PC-3 (cell line): ENCODE data around the gene TMED6. TPM values are rescaled to one million over a fixed set of nuclear protein-coding genes. Genes with fewer than 3 reads are reported as not detected.
"Not testable (repeated sequence)": the region's sequence is repeated elsewhere in the genome, so short reads cannot be mapped to it uniquely, and the experiment has no call there.

Source experiments
- ATAC-seq: fragments of 200-7000 bp; cut with Tn5 transposase; 2 replicates; pipeline ENCODE4 v1.9.1; 2020; ENCODE audit warnings: mild to moderate bottlenecking, moderate library complexity
- BruUV-seq: library from RNA; stranded (reverse); fragments of 400-500 nt; replicated peaks from 2 replicates; lab custom pipeline; 2021; lab: Mats Ljungman, UMichigan
- CTCF ChIA-PET: fragments of 300-600 bp; sonication (Branson Sonifier 250); formaldehyde crosslinking; loops from one replicate; lab custom pipeline; 2022; ENCODE audit warnings: antibody characterized with exemption; lab: Charles Lee
- POLR2A ChIA-PET: fragments of 300-600 bp; sonication (Branson Sonifier 250); formaldehyde crosslinking; loops from one replicate; lab custom pipeline; 2022; ENCODE audit warnings: antibody characterized with exemption; ENCODE audit not compliant: unreplicated experiment; lab: Charles Lee
- DNase-seq: peaks from one replicate; pipeline ENCODE4 v3.0.0-alpha.2; 2015
- H2AFZ ChIP-seq: fragments of 300-600 bp; sonication (generic); 2 replicates; pipeline ENCODE4 v1.6.0; 2016; ENCODE audit warnings: antibody characterized with exemption, low read length
- H3F3A ChIP-seq: fragments of 300-600 bp; sonication (generic); one replicate; pipeline ENCODE4 v1.6.0; 2017; ENCODE audit warnings: antibody characterized with exemption, low read length, control low read depth, mild to moderate bottlenecking; ENCODE audit not compliant: unreplicated experiment
- H3K27ac ChIP-seq: fragments of 300-600 bp; sonication (generic); 2 replicates; pipeline ENCODE4 v1.5.1; 2016; ENCODE audit warnings: mild to moderate bottlenecking, low read length
- H3K27me3 ChIP-seq: fragments of 300-600 bp; sonication (generic); 2 replicates; pipeline ENCODE4 v1.6.1; 2016; ENCODE audit warnings: low read length, mixed read lengths
- H3K36me3 ChIP-seq: fragments of 300-600 bp; sonication (generic); 2 replicates; pipeline ENCODE4 v1.6.1; 2016; ENCODE audit warnings: low read depth, mixed run types, low read length, mixed read lengths
- H3K4me1 ChIP-seq: fragments of 300-600 bp; sonication (generic); 2 replicates; pipeline ENCODE4 v1.5.1; 2016; ENCODE audit warnings: low read length; ENCODE audit not compliant: insufficient read depth
- H3K4me2 ChIP-seq: fragments of 300-600 bp; sonication (generic); 2 replicates; pipeline ENCODE4 v1.6.0; 2016; ENCODE audit warnings: low read length
- H3K4me3 ChIP-seq: fragments of 300-600 bp; sonication (generic); 2 replicates; pipeline ENCODE4 v1.5.1; 2016; ENCODE audit warnings: mild to moderate bottlenecking, low read length, mixed read lengths
- H3K79me2 ChIP-seq: fragments of 300-600 bp; sonication (generic); 2 replicates; pipeline ENCODE4 v1.6.1; 2017; ENCODE audit warnings: low read length, mixed read lengths
- H3K9ac ChIP-seq: fragments of 300-600 bp; sonication (generic); 2 replicates; pipeline ENCODE4 v1.6.0; 2016; ENCODE audit warnings: mild to moderate bottlenecking, low read length
- H3K9me2 ChIP-seq: fragments of 300-600 bp; sonication (generic); replicated peaks from 2 replicates; pipeline ENCODE4 v1.6.1; 2016; ENCODE audit warnings: mixed run types, low read length, mixed read lengths
- H3K9me3 ChIP-seq: fragments of 300-600 bp; sonication (generic); 2 replicates; pipeline ENCODE4 v1.6.1; 2016; ENCODE audit warnings: low read length, mixed read lengths
- H4K20me1 ChIP-seq: fragments of 300-600 bp; sonication (generic); 2 replicates; pipeline ENCODE4 v1.6.1; 2016; ENCODE audit warnings: low read length, mixed read lengths
- EZH2 ChIP-seq: fragments of 300-600 bp; sonication (generic); IDR thresholded peaks from one replicate; pipeline ENCODE4 v1.6.1; 2017; ENCODE audit warnings: antibody characterized with exemption, mild to moderate bottlenecking, low read length; ENCODE audit not compliant: unreplicated experiment
- EZH2phosphoT487 ChIP-seq: fragments of 300-600 bp; sonication (generic); IDR thresholded peaks from 2 replicates; pipeline ENCODE4 v1.6.1; 2018; ENCODE audit warnings: mild to moderate bottlenecking, antibody characterized with exemption, low read length, borderline replicate concordance
- intact Hi-C: fragments of 100-400 bp; cut with micrococcal nuclease; formaldehyde crosslinking; loops from 2 replicates; pipeline ENCODE4 v1.9.0; 2023
- total RNA-seq: library from RNA; depleted of rRNA; stranded (reverse); fragments of >200 nt; gene quantifications from 2 replicates; pipeline ENCODE4 v1.2.3, GENCODE V29; 2014
- TF ChIP-seq, protein P1 (sequence below): fragments of 300-600 bp; sonication (generic); conservative IDR thresholded peaks from 2 replicates; pipeline ENCODE4 v1.5.1; 2017; ENCODE audit warnings: antibody characterized with exemption, low read depth, mild to moderate bottlenecking, low read length

The TMED6 gene
- total RNA-seq, 1 experiment from 2014 or later: not detected

DNA sequence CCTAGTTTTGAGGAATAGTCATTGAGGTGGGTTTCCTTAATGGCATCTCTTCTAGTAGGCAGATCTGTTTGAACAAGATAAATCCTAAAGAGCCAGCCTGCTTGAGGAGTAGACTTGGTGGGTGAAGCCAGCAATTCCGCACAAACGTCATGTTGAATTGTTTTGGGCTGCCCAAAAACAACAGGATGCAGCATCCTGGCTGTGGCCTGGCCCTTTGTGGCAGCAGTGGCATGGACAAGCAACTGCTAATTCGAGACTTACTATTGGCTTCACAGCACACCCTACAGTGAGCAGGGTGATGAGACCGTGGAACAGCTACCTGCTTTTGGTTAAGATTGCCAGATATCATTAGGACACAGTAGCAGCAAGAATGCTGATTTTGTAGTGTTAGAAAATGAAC, 49.7 kb downstream of the TMED6 start:
- Histone ChIP-seq H3K79me2 (no peaks in the 10 kb centered on the region), H3K4me3 (no peak overlapping the region), H3K4me1 (no peaks in the 10 kb centered on the region), H3K27me3 (no peaks in the 10 kb centered on the region), H3K4me2 (no peak overlapping the region), H3K9me3 (no peaks in the 10 kb centered on the region), H3F3A (no peaks in the 10 kb centered on the region), H3K9me2 (no peaks in the 10 kb centered on the region), H3K27ac (no peak overlapping the region), H3K36me3 (no peaks in the 10 kb centered on the region), H4K20me1 (no peaks in the 10 kb centered on the region), H3K9ac (no peak overlapping the region), H2AFZ (no peak overlapping the region)
- ATAC-seq (no peak), DNase-seq (no peak)
- CTCF ChIA-PET: no interaction called here
- BruUV-seq: no TSS peak
- POLR2A ChIA-PET: no interaction called here
- intact Hi-C loops: no loop called here
- TF ChIP-seq EZH2phosphoT487: no peak
- TF ChIP-seq EZH2: no peak
- TF ChIP-seq, protein P1, sequence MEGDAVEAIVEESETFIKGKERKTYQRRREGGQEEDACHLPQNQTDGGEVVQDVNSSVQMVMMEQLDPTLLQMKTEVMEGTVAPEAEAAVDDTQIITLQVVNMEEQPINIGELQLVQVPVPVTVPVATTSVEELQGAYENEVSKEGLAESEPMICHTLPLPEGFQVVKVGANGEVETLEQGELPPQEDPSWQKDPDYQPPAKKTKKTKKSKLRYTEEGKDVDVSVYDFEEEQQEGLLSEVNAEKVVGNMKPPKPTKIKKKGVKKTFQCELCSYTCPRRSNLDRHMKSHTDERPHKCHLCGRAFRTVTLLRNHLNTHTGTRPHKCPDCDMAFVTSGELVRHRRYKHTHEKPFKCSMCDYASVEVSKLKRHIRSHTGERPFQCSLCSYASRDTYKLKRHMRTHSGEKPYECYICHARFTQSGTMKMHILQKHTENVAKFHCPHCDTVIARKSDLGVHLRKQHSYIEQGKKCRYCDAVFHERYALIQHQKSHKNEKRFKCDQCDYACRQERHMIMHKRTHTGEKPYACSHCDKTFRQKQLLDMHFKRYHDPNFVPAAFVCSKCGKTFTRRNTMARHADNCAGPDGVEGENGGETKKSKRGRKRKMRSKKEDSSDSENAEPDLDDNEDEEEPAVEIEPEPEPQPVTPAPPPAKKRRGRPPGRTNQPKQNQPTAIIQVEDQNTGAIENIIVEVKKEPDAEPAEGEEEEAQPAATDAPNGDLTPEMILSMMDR: no peak

DNA sequence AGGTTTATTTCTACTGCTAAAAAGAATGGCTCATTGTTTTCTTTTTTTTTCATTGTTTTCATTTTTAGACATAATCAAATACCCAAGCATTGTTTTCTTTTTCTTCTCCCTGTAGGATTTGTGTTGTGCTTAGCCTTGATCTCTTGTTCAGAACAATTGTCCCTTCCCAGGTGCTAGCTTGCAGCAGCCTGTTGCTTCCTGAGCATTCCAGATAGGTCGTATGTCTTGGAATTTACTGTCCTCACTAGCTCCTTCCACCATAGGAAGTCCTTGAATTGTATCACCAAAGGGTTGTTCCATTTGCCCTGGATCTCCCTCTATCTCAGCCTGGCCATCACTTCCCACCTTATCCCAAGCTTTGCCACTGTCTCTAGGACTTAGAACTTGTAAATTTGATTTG, 50.4 kb downstream of the TMED6 start:
- POLR2A ChIA-PET: no interaction called here

DNA sequence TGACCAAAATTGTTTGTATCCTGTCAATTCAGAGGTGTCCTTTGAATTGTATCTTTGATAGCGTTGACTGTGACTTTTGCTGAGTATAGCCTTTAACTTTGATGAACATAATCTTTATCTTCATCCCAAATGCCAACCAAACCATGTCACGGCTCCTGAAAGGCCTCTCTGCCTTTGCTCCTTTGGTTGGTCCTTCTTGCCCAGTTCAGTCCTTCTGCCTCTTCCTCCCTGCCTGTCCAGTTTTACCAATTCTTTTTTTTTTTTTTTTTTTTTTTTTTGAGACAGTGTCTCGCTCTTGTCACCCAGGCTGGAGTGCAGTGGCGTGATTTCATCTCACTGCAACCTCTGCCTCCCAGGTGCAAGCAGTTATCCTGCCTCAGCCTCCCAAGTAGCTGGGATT, 53.3 kb downstream of the TMED6 start:
- Histone ChIP-seq H3K4me1 (no peaks in the 10 kb centered on the region), H3K9me2 (no peaks in the 10 kb centered on the region), H3K27me3 (no peaks in the 10 kb centered on the region), H3K9ac (no peak overlapping the region), H3K9me3 (no peaks in the 10 kb centered on the region), H3K4me3 (no peak overlapping the region), H3K36me3 (no peaks in the 10 kb centered on the region), H3F3A (no peaks in the 10 kb centered on the region), H3K79me2 (no peaks in the 10 kb centered on the region), H4K20me1 (no peaks in the 10 kb centered on the region), H2AFZ (no peak overlapping the region), H3K27ac (no peak overlapping the region), H3K4me2 (no peak overlapping the region)
- no peak for DNase-seq
- ATAC-seq: no peak
- no TSS peak for BruUV-seq
- TF ChIP-seq EZH2: no peak
- TF ChIP-seq EZH2phosphoT487: no peak
- TF ChIP-seq, protein P1: no peak
- ChIA-PET POLR2A (no interaction called here), CTCF (no interaction called here)
- intact Hi-C loops: no loop called here

More for the DNA sequence above, 50.4 kb downstream of the TMED6 start:
- no peak overlapping the region for H3K27ac ChIP-seq
- no peak overlapping the region for H3K4me3 ChIP-seq
- BruUV-seq: no TSS peak
- no peak for TF ChIP-seq EZH2phosphoT487
- TF ChIP-seq EZH2: no peak
- TF ChIP-seq, protein P1: no peak
- no peak overlapping the region for H3K4me2 ChIP-seq
- intact Hi-C loops: no loop called here
- DNase-seq (no peak), ATAC-seq (no peak)
- no peaks in the 10 kb centered on the region for H3K79me2 ChIP-seq
- H3K27me3 ChIP-seq: no peaks in the 10 kb centered on the region
- no peak overlapping the region for H3K9ac ChIP-seq
- H4K20me1 ChIP-seq: no peaks in the 10 kb centered on the region
- H3K4me1 ChIP-seq: no peaks in the 10 kb centered on the region
- H2AFZ ChIP-seq: no peak overlapping the region
- CTCF ChIA-PET: no interaction called here
- no peaks in the 10 kb centered on the region for H3F3A ChIP-seq
- H3K9me2 ChIP-seq: no peaks in the 10 kb centered on the region
- H3K9me3 ChIP-seq: no peaks in the 10 kb centered on the region
- no peaks in the 10 kb centered on the region for H3K36me3 ChIP-seq

DNA sequence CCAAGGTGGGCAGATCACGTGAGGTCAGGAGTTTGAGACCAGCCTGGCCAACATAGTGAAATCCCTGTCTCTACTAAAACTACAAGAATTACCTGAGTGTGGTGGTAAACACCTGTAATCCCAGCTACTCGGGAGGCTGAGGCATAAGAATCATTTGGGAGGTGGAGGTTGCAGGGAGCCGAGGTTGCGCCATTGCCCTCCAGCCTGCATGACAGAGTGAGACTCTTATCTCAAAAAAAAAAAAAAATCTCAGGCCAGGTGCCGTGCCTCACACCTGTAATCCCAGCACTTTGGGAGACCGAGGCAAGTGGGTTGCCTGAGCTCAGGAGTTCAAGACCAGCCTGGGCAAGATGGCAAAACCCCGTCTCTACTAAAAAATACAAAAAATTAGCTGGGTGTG, 54.8 kb downstream of the TMED6 start:
- H3K4me3 ChIP-seq, H3K27me3 ChIP-seq, H3F3A ChIP-seq, H3K9me3 ChIP-seq, CTCF ChIA-PET, ATAC-seq, H3K9me2 ChIP-seq, H3K79me2 ChIP-seq, POLR2A ChIA-PET, BruUV-seq, H3K27ac ChIP-seq, H3K4me1 ChIP-seq, H3K9ac ChIP-seq, H3K4me2 ChIP-seq, DNase-seq, H3K36me3 ChIP-seq, H2AFZ ChIP-seq, intact Hi-C loops, H4K20me1 ChIP-seq: not testable (repeated sequence)
